Neural crest cell (in vitro differentiated cells): ENCODE measurements around the gene SLC2A14. TPM values are rescaled to one million over a fixed set of nuclear protein-coding genes. Genes with fewer than 3 reads are reported as not detected.
"Not testable (repeated sequence)": the region's sequence is repeated elsewhere in the genome, so short reads cannot be mapped to it uniquely, and the experiment has no call there.

Experiments used
- DNase-seq: peaks from one replicate; pipeline ENCODE4 v3.0.0; 2021; ENCODE audit warnings: low read depth, mixed read lengths, low spot score
- H3K27ac Mint-ChIP-seq: one replicate; pipeline ENCODE4 v1.8.0; 2021; ENCODE audit warnings: mild to moderate bottlenecking, mixed read lengths; ENCODE audit not compliant: unreplicated experiment
- H3K27me3 Mint-ChIP-seq: 2 replicates; pipeline ENCODE4 v1.8.0; 2021; ENCODE audit warnings: low read depth, mild to moderate bottlenecking, mixed read lengths
- H3K36me3 Mint-ChIP-seq: 2 replicates; pipeline ENCODE4 v1.8.0; 2021; ENCODE audit warnings: low read depth, mild to moderate bottlenecking, mixed read lengths
- H3K4me1 Mint-ChIP-seq: 2 replicates; pipeline ENCODE4 v1.8.0; 2021; ENCODE audit warnings: mixed read lengths
- H3K4me3 Mint-ChIP-seq: one replicate; pipeline ENCODE4 v1.8.0; 2021; ENCODE audit warnings: mild to moderate bottlenecking, mixed read lengths
- H3K9me3 Mint-ChIP-seq: 2 replicates; pipeline ENCODE4 v1.8.0; 2021; ENCODE audit warnings: mixed read lengths
- CTCF ChIP-seq: fragments of 200-600 bp; sonication (generic); conservative IDR thresholded peaks from 2 replicates; pipeline ENCODE4 v1.5.0; 2021; ENCODE audit warnings: antibody characterized with exemption, mild to moderate bottlenecking
- total RNA-seq: library from RNA; stranded (reverse); gene quantifications from 2 replicates; pipeline ENCODE4 v1.2.1, GENCODE V29; 2021

Gene SLC2A14
- total RNA-seq, 1 donor from 2014 or later = 1.8 TPM

- Mint-ChIP-seq H3K36me3 (no peaks in the 10 kb centered on the region), H3K4me1 (no peaks in the 10 kb centered on the region), H3K9me3 (no peaks in the 10 kb centered on the region), H3K27me3 (no peaks in the 10 kb centered on the region), H3K27ac (no peak overlapping the region), H3K4me3 (no peak overlapping the region)
- TF ChIP-seq CTCF = no peak
- no peak for DNase-seq
Observed at GRCh38 chr12:7835116-7835515, 37.6 kb downstream of the SLC2A14 start.

GRCh38 chr12:7834701-7835100 is 38.0 kb downstream of the SLC2A14 start:
- Mint-ChIP-seq H3K36me3 (no peaks in the 10 kb centered on the region), H3K9me3 (no peaks in the 10 kb centered on the region), H3K27ac (no peak overlapping the region), H3K4me3 (no peak overlapping the region), H3K4me1 (no peaks in the 10 kb centered on the region), H3K27me3 (no peaks in the 10 kb centered on the region)
- no peak for TF ChIP-seq CTCF
- DNase-seq = no peak

GRCh38 chr12:7833831-7834230 is 38.9 kb downstream of the SLC2A14 start:
- DNase-seq = no peak
- TF ChIP-seq CTCF = no peak

GRCh38 chr12:7833201-7833600 is 39.5 kb downstream of the SLC2A14 start:
- not testable (repeated sequence) for H3K9me3 Mint-ChIP-seq, H3K27me3 Mint-ChIP-seq, H3K27ac Mint-ChIP-seq, DNase-seq, H3K4me3 Mint-ChIP-seq, H3K36me3 Mint-ChIP-seq, H3K4me1 Mint-ChIP-seq

More at GRCh38 chr12:7833831-7834230, 38.9 kb downstream of the SLC2A14 start:
- H3K9me3 Mint-ChIP-seq = no peaks in the 10 kb centered on the region
- no peaks in the 10 kb centered on the region for H3K36me3 Mint-ChIP-seq
- H3K4me1 Mint-ChIP-seq = no peaks in the 10 kb centered on the region
- no peak overlapping the region for H3K27ac Mint-ChIP-seq
- H3K27me3 Mint-ChIP-seq = no peaks in the 10 kb centered on the region
- no peak overlapping the region for H3K4me3 Mint-ChIP-seq

GRCh38 chr12:7832059-7832696 is 40.5 kb downstream of the SLC2A14 start:
- no peak overlapping the region for H3K4me3 Mint-ChIP-seq
- no peak overlapping the region for H3K27ac Mint-ChIP-seq
- H3K9me3 Mint-ChIP-seq = no peaks in the 10 kb centered on the region
- TF ChIP-seq CTCF = peak; percentile 67
- no peaks in the 10 kb centered on the region for H3K36me3 Mint-ChIP-seq
- no peaks in the 10 kb centered on the region for H3K4me1 Mint-ChIP-seq
- no peaks in the 10 kb centered on the region for H3K27me3 Mint-ChIP-seq
- peak; percentile 12 for DNase-seq

- not testable (repeated sequence) for H3K4me1 Mint-ChIP-seq, H3K27me3 Mint-ChIP-seq, H3K9me3 Mint-ChIP-seq, DNase-seq, H3K36me3 Mint-ChIP-seq, H3K4me3 Mint-ChIP-seq, H3K27ac Mint-ChIP-seq
Observed at GRCh38 chr12:7829737-7830136, 43.0 kb downstream of the SLC2A14 start.

- H3K9me3 Mint-ChIP-seq, H3K4me1 Mint-ChIP-seq, H3K27ac Mint-ChIP-seq, H3K36me3 Mint-ChIP-seq, DNase-seq, H3K27me3 Mint-ChIP-seq, H3K4me3 Mint-ChIP-seq: not testable (repeated sequence)
Observed at GRCh38 chr12:7825754-7826153, 47.0 kb downstream of the SLC2A14 start.
